GM21737 (cell line): ENCODE results near the gene TMEM59L.

Experiments used
- ATAC-seq: cut with Tn5 transposase; IDR thresholded peaks from one replicate; pipeline ENCODE4 v1.9.1; 2021; ENCODE audit warnings: mild to moderate bottlenecking, moderate library complexity; ENCODE audit not compliant: unreplicated experiment

TMEM59L gene

DNA sequence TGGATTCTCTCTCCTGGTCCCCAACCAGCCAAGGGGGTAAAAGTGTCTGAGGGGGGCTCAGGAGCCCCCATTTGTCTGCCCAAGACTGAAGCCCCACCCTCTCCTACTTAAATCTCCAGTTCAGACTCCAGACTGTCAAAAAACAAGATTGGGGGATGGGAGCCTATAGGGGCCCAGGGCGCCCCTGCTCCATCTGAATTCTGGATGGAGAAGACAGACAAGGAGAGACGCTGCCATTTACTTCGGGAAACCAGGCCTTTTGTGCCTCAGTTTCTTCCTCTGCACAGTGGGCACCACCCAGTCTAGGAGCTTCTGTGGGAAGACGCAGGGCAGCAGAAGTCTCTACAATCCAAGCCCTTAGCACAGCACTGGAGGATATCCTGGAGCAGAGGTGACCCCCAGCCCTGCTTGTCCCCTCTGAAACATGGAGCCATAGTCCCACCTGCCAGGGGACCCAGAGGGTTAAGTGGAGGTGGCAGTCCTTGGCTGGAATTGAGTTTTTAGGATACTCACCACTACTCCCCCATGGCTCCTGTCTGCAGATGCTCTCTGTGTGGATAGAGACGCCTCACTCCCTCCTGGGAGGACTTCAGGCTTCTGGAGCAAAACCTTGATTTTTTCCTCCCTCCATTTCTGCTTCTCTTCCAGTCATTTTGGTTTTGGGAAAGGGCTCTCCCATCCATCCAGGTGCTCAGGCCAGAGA is 4.4 kb upstream of the TMEM59L start:
- ATAC-seq = no peak

DNA sequence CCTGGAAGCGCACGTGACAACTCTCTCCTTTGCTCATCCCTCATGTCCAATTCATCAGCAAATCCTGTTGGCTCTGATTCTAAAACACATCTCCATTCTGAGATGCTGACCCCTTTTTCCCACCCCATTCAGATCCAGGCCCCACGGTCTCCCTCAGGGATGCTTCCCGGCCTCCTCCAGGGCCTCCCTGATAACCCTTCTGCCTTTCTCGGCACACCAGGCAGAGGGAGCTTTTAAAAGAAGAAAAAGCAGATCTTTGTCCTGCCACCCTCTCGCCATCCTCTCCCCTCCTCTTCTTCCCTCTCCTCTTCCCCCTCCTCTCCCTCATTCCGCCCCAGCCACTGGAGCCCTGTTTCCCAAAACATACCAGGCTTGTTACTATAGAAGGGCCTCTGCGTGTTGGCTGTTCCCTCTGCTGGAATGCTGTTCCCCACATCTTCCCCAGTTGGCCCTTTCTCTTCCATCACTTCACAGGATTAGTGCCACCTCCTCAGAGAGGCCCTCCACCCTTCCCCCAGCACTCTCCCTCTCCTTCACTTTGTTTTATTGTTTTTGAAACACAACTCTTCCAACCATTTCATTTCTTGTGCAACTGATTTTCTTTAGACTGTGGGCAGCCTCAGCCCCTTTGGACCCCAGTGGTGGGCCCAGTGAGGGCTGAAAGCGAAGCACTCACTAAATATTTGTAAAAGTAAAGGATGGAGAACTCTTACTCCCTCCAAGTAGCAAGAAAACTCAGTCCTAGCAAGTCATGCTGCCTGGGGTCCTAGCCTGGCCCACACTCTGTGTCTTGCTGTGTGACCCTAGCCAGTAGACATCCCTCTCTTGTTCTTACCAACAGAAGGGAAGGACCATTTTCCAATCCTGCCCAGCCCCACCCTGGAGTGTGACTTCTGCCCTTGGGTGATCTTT is 3.6 kb upstream of the TMEM59L start:
- ATAC-seq = no peak

DNA sequence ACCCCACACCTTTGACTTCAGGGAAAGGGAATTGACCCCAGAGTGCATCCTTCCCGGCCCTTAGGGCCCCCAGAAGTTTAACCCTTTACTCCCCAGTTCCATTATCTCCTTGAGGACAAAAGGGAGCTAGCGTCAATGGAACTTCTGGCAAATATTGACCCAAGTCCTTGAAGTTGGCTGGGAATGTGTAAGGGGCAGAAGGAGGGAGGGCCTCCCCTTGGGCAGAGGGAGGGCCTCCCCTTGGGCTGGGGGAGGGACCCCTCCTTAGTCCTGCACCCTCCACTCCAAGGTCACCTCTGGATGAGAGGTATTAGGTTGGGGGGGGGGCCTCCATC is 3.0 kb upstream of the TMEM59L start:
- ATAC-seq = no peak

DNA sequence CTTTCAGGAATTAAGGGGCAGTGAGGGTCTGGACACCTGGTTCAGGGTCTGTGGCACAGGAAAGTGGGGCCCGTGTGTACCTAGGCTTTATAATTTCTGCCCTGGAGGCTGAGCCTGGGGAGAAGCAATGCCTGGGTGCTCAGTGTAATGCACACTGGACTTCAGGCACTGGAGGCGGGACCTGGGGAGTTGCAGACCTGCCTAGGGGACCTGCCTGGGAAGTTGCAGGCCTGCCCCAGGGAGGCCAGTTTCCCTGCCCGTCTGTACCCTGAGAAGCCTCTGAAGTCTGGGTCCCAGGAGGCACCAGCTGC is 2.5 kb upstream of the TMEM59L start:
- no peak for ATAC-seq

DNA sequence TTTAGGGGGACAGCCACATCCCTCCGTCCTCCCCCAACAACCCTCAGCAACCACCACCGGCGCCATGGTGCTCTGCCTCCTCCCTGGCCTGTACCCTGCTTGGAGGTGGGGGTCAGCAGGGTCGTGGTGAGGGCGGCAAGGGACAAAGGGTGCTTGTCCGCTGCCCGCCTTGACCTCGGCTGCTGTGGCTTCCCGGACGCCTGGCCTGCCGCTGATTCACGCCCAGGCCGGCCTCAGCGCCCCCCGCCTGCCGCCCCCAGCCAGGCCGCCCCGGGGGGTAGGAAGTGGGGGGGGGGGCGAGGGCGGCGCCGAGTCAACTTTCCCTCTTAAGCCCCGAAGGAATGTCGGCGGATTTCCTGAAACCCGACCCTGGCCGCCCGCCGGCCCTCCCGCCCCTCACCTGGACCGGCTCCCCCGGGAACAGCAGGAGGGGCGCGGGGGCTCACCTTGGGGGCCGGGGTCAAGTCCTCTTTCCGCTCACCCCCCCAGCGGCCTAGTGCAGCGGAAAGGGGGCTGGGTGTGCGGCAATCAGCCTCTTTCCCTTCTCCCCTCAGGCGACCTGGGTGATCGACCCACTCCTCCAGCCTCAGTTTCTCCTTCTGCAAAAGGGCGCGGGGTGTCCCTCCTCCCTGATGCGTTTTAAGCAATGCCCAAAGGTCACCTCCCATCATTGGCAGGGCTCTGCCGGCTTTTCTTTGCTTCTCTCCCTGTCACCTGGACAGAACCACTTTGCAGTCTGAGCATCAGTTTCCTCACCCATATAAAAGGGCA is 1.9 kb upstream of the TMEM59L start:
- ATAC-seq = no peak

DNA sequence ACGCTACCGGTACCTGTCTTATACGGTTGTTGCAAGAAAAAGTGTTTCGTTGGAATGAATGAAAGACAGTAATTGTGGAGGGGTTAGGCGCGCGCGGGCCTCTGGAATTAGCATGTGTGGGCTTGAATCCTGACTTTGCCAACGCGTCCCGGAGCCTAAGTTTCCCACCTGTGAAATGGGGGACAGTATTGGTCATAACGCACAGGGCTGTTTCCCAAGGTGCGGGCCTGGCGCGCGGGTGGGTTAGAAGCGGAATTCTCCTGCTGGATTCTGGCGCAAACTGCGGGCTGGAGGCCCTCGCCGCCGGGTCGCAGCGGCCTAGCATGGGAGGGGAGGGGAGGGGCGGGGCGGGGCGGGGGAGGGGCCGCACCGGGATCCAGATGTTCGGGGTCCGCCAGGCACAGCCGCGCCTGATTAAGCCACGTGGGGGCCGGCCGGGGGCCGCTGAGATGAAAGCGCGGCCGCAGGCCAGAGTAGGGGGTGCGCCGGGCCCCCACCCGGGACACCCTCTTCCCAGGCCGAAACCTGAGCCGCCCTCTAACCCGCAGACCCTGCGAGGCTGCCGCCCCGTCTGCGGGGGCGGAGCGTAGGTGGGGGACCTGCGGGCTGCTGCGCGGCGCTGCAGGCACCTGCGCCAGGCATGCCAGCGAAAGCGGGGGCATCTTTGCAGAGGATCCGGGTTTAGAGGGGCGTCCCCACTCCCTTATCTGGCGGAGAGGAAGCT is 1.2 kb upstream of the TMEM59L start:
- no peak for ATAC-seq

DNA sequence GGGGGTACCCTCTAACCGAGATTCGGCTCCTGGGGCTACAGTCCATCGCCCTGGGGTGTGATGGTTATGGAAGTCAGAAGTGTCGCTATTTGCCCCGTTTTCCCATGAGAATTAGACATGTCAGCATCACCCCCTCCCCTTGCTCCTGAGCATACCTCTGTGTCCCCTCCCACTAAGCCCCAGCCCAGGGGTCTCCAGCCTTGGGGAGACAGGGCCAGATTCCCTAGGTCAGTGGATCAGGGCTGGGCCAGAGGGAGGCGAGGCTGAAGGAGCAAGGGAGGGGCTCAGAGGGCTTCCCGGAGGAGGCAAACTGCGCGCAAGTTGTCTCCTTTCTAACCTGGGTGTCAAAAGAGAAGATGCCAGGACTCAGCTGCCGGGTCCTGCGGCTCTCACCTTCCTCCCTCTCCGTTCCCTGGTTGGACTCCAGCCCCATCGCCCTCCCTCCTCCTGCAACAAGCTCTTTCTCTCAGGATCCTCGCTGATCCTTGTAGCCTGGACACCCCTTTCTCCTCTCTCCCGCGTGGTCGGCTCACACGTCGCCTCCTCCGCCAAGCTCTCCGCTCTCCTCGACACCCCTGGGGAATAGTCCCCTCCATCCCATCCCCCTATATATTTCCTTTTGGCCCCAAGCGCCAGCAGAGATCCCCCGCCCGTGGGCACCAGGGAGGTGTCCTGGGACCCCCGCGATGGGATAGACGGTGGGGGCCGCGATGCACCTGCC is 459 bp upstream of the TMEM59L start:
- no peak for ATAC-seq

DNA sequence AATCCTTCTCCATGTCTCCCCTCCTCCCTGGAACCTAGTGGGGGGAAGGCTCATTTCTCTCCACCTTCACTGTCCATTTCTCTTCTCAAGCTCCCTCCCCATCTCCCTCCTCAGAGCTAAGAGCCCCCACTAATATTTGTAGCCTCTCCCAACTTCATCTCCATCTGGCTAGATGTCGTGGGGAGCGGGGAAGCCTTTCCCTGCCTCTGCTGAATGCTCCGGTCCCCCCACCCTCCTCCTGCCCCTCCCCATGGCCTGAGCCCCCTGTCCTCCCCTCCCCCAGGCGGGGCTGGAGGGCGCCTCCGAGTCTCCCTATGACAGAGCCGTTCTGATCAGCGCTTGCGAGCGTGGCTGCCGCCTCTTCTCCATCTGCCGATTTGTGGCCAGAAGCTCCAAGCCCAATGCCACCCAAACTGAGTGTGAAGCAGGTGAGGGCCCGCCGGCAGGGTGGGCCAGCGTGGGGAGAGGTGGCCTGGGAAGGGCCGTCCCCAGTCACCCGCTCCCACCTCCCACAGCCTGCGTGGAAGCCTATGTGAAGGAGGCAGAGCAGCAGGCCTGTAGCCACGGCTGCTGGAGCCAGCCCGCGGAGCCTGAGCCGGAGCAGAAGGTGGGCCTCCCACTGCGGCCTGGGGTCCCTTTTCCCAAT is 1.0 kb downstream of the TMEM59L start:
- no peak for ATAC-seq

DNA sequence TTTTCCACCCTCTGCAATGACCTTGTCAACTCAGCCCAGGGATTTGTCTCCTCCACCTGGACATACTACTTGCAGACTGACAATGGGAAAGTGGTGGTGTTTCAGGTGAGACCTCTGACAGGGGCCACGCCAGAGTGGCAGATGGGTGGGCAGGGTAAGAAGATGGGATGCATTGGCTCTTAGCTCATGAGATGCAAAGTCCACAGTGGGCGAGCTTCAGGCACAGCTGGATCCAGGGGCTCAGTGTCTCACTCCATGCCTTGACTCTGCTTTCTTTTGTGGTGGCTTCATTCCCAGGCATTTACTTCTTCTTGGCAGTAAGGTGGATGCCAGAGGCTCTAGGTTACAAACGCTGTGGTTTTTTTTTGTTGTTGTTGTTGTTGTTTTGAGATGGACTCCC is 3.4 kb downstream of the TMEM59L start:
- no peak for ATAC-seq

DNA sequence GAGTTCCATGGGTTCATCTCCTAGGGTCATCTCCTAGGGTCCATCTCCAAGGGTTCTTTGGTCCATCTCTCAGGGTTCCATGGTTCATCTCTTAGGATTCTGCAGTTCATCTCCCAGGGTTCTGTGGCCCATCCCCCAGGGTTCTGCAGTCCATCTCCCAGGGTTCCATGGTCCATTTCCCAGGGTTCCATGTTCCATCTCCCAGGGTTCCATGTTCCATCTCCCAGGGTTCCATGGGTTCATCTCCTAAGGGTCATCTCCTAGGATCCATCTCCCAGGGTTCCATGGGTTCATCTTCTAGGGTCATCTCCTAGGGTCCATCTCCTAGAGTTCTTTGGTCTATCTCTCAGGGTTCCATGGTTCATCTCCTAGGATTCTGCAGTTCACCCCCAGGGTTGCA is 4.9 kb downstream of the TMEM59L start:
- ATAC-seq = no peak

DNA sequence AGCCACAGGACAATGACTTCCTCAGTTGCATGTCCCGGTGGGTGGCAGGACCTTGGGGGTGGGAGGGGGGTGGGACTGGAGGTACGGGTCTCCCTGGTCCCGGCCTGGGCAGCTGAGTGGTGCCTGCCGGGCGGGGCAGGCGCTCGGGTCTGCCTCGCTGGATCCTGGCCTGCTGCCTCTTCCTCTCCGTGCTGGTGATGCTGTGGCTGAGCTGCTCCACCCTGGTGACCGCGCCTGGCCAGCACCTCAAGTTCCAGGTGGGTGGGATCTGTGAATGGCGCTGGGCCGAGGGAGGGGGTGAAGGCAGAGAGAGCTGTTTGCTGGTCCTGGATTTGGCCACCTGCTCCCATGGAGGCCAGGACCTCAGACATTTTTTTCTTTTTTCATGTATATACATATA is 5.6 kb downstream of the TMEM59L start:
- ATAC-seq = no peak

DNA sequence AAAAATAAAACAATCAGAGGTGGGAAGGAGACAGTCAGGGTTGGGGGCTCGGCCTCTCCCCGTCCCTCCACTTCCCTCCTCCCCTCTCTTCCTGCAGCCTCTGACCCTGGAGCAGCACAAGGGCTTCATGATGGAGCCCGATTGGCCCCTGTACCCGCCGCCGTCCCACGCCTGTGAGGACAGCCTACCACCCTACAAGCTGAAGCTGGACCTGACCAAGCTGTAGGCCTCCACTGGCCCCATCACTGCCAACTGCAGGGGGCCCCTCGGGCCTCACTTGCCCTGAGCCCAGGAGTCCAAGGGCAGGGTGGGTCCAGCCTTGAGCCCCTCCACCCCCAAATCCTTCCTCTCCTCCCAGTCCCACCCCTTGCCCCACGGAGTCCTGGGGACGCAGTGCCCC is 7.6 kb downstream of the TMEM59L start:
- ATAC-seq = no peak

DNA sequence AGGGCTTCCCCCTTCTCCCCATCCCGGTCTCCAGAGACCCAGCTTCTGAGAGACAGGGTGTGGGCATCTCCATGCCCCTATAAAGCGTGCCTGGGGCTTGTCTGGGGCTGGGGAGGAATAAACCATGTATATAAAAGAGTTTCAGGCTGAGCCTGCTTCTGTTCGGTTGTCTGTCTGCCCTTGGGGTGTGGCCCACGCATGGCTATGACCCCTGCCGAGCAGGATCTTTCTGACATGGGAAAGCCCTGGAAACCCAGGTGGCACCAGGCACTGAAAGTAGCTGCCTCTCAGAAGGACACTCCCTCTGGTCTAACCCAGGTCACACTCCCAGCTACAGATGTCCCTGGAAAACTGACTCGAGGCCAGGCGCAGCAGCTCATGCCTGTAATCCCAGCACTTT is 8.2 kb downstream of the TMEM59L start:
- no peak for ATAC-seq

DNA sequence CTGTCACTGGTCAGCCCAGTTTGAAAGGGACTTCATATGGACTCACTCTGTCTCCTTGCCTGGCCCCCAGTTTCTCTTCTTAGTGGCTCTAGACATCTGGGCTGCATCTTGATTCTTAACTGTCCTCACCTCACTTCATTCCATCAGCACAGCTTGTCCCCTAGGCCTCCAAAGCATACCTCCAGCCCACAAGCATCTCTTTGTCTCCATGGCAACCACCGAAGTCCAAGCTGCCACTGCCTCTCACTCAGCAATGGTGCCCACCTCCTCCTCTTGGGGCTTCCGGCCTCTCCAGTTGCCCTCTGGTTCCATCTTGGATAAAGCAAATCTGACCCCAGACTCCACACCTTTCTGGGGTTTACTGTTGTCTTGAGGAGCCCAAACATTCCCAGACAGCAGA is 14.2 kb downstream of the TMEM59L start:
- no peak for ATAC-seq

DNA sequence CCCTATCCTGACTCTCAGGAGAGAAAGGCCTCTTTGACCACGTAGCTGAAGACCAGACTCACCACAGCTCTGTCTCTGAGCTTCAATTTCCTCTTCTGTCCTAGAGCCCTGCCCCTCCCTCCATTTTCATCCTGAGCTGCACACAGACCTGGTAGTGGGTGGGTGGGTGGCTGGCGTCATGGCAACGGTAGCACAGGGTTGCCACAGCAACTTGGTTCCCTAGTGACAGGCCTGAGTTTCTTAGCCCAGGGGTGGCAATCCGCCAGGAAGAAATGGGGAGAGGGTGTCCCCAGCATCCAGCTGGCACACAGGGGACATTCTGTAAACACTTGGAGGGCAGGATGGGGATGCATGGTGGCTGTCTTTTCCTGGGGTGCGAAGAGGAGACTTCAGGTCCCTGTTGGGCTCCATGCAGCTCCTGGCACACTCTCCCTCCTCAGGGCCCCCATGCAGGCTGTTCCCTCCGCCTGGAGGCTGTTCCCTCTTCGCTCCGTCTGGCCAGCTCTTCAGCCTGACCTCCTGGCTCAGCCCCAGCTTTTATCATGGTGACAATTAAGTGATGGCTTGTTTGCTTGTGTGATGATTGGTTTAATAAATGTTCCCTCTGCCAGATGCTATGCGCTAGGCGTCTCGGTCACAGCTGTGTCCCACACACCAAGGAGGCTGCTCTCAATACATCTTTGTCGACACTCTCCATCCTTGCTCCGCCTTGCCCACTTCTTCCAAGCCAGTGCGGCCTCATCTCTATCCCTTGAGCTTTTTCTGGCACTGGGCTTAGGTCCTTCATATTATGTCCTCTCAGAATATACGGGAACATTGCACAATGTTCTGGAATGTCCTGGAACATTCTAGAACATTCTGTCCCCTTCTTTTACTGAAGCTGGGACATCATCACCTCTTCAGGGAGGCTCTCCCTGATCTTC is 16.8 kb downstream of the TMEM59L start:
- no peak for ATAC-seq

DNA sequence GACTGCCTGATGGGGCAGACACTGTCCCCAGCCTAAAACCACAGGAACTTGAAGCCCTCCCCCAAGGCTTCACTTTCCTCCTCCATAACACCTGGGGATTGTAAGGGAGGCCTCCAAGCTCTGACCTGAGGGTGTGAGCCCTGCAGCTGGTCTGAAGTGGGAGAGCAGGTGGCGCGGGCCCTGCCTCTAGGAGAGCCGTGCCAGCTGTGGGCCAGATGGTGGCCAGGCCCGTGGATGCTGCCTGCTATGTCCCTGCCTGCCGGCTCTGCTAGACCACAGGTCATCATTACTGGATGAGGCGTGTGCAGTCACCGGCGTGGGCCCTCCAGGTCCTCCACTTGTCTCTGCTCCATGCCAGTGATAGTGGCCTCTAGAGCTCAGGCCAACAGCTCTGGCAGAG is 20.7 kb downstream of the TMEM59L start:
- no peak for ATAC-seq

DNA sequence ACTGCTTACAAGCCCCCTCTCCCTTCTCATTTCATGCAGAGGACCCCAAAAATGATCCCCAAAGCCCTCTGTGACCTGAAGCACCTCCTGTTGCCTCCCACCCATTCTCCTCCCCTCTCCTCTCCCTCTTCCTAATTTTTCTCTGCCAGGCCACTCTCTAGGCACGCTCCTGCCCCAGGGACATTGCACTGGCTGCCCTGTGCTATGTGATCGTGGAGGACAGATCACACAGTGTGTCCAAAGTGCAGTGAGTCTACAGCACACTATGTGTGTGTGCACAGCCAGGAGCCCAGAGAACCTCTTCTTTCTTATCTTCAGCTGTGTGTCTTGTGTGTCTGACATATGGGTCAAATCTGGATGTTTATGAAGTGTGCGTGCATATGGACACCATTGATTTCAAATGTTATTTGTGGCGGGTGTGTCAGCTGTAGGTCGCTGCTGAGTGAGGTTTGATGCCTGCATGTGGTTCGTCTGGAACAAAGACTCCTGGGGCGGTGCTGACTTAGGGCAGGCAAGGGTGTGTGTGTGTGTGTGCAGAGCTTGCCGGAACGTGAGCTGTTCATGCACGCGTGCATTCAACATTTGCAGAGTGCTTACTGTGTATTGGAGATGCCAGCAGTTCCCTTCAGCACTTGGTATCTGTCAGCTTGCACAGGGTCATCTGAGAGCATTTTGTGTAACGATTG is 22.1 kb downstream of the TMEM59L start:
- ATAC-seq = no peak

DNA sequence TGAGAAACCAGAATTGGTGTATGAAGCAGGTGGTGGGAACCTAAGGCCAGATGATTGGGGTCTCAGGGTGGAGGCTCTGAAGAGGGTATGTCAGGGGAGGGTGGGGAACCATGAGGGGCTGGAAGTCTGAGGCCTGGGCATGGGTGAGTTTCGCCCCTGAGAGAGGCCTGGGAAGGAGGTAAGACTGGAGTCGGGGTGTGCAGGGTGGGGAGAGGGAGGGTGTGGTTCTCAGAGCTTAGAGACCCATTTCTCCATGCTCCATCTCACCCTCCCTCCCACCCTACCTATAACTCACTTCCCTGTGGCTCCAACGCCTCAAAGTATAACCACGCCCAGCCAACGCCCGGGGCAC is 23.1 kb downstream of the TMEM59L start:
- ATAC-seq = no peak
